Neural cell (in vitro differentiated cells): ENCODE measurements around the gene ZNF750.

Experiments used
- EP300 ChIP-seq: fragments of 450-650 bp; conservative IDR thresholded peaks from 2 replicates; pipeline ENCODE4 v1.6.1; 2014; ENCODE audit warnings: antibody characterized with exemption, mild to moderate bottlenecking, moderate library complexity; ENCODE audit not compliant: poor library complexity, severe bottlenecking
- EZH2 ChIP-seq: fragments of 200-600, 300-800 bp; shearing (Covaris generic), sonication (generic); IDR thresholded peaks from 2 replicates; pipeline ENCODE4 v1.6.1; 2014; ENCODE audit warnings: antibody characterized with exemption, low read length, borderline replicate concordance, mild to moderate bottlenecking; ENCODE audit not compliant: insufficient read depth, poor library complexity, severe bottlenecking
- MXI1 ChIP-seq: fragments of 450-650 bp; conservative IDR thresholded peaks from 2 replicates; pipeline ENCODE4 v1.6.1; 2014; ENCODE audit warnings: antibody characterized with exemption, mild to moderate bottlenecking; ENCODE audit not compliant: poor library complexity, severe bottlenecking
- POLR2AphosphoS5 ChIP-seq: IDR thresholded peaks from 2 replicates; pipeline ENCODE4 v1.6.1; 2012
- RAD21 ChIP-seq: fragments of 450-650 bp; conservative IDR thresholded peaks from 2 replicates; pipeline ENCODE4 v1.6.1; 2014; ENCODE audit warnings: antibody characterized with exemption, mild to moderate bottlenecking, moderate library complexity
- SMC3 ChIP-seq: fragments of 450-650 bp; conservative IDR thresholded peaks from 2 replicates; pipeline ENCODE4 v1.6.1; 2014; ENCODE audit warnings: antibody characterized with exemption, mild to moderate bottlenecking, moderate library complexity; ENCODE audit not compliant: poor library complexity
- TAF1 ChIP-seq: IDR thresholded peaks from 2 replicates; pipeline ENCODE4 v1.6.1; 2012; ENCODE audit warnings: low read depth
- TF ChIP-seq, protein P1 (sequence below): fragments of 450-650 bp; IDR thresholded peaks from 2 replicates; pipeline ENCODE4 v1.5.1; 2014; ENCODE audit warnings: antibody characterized with exemption, mild to moderate bottlenecking, moderate library complexity; ENCODE audit not compliant: poor library complexity, severe bottlenecking
- TF ChIP-seq, protein P2 (sequence below): IDR thresholded peaks from 2 replicates; pipeline ENCODE4 v1.6.1; 2012; ENCODE audit warnings: borderline replicate concordance

DNA sequence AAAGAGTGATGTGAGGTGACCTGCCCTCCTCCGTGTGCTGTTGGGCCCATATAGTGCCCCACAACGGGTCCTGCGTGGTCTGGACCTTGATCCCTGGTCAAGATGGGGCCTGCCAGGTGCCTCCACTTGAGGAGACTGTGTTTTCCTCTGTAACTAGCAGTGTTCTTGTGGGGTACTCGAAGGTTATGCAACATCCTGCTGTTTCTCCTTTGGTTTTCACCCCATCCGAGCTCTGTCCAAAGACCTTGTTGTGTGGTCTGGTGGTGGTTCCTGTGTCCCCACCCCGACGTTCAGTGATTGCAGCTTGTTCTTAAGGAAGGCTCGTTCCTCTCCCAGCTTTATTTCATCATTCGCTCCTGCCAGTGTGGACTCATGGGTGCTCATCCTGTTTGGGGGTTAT, 38.7 kb upstream of the ZNF750 start:
- TF ChIP-seq EZH2 (no peak), EP300 (no peak), TAF1 (no peak), POLR2AphosphoS5 (no peak), MXI1 (no peak), RAD21 (no peak), SMC3 (no peak)
- TF ChIP-seq, protein P1, sequence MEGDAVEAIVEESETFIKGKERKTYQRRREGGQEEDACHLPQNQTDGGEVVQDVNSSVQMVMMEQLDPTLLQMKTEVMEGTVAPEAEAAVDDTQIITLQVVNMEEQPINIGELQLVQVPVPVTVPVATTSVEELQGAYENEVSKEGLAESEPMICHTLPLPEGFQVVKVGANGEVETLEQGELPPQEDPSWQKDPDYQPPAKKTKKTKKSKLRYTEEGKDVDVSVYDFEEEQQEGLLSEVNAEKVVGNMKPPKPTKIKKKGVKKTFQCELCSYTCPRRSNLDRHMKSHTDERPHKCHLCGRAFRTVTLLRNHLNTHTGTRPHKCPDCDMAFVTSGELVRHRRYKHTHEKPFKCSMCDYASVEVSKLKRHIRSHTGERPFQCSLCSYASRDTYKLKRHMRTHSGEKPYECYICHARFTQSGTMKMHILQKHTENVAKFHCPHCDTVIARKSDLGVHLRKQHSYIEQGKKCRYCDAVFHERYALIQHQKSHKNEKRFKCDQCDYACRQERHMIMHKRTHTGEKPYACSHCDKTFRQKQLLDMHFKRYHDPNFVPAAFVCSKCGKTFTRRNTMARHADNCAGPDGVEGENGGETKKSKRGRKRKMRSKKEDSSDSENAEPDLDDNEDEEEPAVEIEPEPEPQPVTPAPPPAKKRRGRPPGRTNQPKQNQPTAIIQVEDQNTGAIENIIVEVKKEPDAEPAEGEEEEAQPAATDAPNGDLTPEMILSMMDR, result no peak
- TF ChIP-seq, protein P2, sequence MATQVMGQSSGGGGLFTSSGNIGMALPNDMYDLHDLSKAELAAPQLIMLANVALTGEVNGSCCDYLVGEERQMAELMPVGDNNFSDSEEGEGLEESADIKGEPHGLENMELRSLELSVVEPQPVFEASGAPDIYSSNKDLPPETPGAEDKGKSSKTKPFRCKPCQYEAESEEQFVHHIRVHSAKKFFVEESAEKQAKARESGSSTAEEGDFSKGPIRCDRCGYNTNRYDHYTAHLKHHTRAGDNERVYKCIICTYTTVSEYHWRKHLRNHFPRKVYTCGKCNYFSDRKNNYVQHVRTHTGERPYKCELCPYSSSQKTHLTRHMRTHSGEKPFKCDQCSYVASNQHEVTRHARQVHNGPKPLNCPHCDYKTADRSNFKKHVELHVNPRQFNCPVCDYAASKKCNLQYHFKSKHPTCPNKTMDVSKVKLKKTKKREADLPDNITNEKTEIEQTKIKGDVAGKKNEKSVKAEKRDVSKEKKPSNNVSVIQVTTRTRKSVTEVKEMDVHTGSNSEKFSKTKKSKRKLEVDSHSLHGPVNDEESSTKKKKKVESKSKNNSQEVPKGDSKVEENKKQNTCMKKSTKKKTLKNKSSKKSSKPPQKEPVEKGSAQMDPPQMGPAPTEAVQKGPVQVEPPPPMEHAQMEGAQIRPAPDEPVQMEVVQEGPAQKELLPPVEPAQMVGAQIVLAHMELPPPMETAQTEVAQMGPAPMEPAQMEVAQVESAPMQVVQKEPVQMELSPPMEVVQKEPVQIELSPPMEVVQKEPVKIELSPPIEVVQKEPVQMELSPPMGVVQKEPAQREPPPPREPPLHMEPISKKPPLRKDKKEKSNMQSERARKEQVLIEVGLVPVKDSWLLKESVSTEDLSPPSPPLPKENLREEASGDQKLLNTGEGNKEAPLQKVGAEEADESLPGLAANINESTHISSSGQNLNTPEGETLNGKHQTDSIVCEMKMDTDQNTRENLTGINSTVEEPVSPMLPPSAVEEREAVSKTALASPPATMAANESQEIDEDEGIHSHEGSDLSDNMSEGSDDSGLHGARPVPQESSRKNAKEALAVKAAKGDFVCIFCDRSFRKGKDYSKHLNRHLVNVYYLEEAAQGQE, result no peak
